ENCODE measurements around the gene NEDD8.

The NEDD8 gene

DNA sequence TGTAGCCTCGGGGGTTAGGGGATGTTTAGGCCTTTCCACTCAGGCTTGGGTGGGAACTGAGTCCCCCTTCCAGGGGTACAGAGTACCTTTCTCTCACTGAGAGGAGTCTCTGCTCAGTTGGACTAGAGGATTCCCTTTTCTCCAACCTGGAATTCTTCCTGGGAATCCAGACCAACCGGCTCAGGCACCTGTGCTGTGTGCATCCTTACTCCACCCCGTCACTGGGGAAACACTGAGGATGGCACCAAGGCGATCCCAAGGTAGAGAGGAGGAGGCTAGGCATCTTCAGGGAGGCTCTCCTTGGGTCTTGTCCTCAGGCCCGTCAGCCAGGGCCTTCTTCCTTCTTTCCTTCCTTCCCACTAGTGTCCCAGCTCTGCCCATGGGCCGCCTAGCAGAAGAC lies 31.7 kb upstream of the NEDD8 start:
- DNase-seq (ENCODE audit: low spot score): no peak

DNA sequence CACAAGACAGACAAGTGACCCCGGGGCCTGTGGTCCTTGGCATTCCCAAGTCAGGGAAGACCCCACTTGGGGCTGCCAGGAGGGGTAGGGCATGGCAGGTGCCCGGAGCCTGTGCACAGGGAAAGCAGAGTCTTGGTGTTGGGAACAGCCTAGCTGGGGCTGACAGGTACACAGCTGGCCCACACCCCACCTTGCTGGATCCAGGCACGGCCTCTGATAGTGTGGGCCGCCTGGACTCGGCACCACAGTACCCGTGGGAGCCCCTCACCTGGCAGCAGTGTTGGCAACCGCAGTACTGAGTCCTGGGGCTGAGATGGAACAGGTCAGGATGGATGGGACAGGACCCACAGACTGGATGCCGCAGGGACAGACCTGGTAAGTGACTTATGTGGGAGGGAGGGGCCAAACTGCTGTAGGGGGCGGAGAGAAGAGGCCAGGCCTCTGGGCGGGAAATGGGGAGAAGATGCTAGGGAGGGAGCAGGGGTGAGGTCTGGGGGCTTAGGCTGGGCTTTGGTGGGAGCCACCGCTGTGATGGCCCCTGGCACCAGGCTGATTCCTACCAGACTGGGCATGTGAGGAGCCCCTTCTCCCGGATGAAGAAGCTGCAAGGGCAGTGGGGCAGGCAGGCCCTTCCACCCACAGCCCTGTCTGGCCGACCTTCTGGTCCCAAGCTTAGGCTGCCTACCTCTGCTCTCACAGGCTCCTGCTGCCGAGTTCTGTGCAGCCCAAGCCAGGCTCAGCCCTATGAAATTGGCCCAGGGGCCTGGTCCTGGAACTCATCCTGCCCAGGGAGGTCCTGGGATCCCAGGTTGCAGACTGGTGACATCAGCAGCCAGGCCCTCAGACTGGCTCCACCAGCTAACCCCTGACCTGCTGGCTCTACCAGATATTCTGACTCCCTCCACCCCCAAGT lies 30.9 kb upstream of the NEDD8 start, which contains the start of gene TGM1:
Gene TGM1, minus strand, starts transcription at position 357 of the 913 bp plus-strand sequence. CDS start 825 bp downstream, outside the sequence.
- DNase-seq (ENCODE audit: low spot score): no peak

DNA sequence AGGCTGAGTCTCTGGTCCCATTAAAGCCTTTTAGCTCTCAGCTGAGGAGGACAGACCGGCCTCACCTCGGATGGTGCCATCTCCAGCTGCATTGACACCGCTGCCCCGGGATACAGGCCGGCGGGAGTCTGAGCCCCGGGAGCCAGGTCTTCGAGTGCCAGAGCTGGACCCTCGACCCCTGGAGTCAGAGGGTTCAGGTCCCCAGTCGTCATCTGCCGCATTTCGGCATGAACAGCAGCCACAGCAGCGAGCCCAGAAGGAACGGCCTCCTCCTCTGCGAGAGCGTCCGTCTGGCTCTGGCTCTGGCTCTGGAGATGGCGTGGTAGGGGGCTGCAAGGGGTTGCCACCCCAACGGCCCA lies 29.8 kb upstream of the NEDD8 start:
- no peak for DNase-seq (ENCODE audit: low spot score)

DNA sequence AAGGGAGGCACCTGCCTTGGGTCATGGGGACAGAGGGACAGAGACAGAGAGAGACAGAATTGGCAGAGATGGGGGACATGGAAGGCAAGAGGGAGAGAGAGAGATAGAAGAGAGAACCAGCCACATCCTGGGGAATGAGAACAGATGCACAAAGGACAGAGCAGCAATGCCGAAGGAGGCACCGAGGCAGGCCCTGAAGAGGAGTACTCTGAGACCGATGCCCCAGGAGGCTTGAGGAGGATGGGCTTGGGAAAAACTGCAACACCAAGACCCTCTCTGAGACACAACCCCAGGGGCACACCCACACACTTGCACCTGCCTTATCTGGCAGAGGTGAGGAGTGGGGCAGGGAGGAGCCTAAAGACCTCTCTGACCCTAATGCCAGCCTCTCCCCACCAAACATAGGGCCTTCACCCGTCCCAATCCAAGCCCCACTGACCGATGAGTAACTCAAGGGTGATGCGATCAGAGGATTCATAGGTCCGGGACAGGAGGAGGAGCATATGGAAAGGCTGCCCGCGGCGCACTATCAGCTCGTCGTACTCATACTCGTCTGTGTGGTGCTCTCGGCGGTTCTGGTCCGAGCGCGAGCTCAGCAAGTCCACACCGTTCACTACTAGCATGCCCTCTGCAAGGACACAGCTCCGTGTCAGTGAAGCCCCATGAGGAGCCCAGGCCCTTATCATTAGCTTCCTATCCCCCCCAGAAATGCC lies 29.2 kb upstream of the NEDD8 start:
- DNase-seq (ENCODE audit: low spot score): no peak

DNA sequence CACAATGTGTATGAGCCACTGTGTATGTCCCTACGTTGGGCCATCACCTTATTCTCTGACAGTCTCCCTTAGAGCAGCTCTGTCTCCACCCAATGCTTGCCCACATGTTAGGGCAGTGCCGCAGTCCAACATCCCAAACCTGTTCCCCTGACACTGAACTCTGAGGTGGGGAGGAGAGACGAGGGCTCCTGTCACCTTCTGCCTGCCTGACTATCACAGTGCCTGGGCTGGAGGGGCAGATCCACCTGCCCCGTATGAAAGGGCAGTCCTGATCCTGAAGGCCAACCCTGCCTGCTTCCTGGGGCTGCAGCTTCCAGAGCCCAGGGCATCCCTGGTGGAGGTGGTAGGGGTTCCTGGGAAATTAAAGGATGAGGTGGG lies 28.6 kb upstream of the NEDD8 start:
- DNase-seq (ENCODE audit: low spot score): no peak

DNA sequence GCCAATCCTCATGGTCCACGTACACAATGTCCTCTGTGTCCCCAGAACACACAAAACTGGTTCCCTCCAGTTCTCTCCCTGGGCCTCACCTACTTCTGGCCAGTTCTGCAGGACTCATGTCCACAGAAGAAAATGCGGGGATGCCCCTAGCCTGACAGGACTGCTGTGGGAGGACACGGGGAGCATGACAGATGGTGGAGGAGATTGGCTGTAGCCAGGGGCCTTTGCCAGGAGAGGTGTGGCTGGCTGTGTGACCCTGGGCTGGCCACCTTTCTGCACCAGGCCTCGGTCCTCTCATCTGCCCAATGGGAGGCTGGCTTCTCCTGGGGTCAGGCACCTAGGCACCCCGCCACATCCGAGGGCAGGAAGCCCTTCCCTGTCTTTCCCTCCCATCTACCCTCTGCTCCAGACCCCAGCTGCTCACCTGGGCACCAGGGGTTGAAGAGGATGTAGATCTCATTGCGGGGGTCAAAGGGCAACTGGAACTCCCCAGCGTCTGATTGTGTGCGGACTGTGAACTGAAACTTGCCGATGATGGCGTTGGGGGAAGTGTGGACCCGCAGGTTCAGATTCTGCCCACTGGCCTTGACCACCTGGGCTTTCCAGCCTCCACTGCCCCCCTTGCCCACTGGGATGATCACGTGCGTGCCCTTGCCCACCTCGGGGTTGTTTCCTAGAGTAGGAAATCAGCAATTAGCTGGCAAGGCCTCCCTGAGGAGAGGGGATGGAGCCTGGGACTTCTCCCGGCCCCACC lies 28.0 kb upstream of the NEDD8 start:
- DNase-seq (ENCODE audit: low spot score): no peak

DNA sequence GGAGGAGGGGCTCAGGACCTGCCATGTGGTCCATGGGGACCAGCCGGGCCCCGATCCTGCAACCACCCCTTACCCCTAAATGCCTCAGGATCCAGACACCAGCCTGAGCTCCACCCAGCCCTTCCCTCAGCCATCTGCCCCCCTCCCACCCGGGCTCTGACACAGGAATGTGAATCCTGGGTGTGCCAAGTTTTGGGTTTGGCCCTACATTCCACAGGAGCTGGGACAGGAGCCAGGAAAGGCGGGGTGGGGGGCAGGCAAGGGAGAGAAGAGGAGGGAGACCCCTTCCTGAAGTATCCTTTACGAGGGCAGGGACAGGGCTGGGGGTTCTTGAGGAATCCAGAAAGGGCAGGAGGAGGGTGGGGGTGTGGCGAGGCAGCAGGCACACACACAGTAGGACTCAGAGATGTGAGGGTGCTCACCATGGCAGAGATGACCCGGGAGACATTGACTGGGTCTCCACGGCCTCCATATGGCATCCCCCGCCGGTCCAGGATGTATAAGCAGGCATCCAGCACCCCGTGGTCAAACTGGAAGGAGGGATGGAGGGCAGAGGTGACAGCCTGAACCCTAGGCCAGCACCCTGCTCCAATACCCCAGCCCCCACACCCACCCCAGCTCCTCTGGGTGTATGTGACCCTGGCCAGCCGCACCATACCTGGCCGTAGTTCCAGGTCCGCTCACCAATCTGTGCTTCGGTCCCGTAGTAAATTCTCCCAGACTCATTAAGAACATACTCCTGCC lies 27.3 kb upstream of the NEDD8 start:
- DNase-seq (ENCODE audit: low spot score): peak; percentile 40

DNA sequence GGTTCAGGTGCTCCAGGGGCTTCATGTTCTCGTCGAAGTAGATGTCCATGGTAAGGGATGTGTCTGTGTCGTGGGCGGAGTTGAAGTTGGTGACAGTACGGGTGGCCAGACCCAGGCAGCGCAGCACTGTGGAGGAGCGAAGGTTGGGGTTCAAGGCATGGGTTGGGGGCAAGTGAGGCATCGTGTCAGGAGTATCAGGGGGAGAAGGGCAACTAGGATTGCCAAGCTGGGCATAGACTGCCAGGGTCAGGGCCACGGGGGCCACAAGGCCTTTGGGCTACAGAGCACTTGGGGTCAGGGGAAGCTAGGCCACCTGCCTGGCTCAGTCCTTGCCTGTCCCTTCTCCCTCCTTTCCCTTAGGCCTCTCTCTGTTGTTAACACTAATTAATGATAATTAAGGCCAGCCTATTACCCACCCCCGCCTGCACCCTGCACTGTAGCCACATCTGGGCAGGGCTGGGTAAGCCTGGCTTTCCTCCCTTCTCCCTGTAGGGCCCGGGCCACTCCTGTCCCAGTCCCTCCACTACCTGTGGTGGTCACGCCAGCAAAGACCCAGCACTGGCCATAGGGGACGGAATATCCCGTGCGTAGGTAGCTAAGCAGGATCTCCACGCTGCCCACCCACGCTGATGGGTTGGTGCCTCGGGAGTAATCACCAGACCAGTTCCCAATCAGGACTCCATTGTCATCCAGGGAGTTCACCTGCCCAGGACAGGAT lies 26.5 kb upstream of the NEDD8 start:
- DNase-seq (ENCODE audit: low spot score): no peak

DNA sequence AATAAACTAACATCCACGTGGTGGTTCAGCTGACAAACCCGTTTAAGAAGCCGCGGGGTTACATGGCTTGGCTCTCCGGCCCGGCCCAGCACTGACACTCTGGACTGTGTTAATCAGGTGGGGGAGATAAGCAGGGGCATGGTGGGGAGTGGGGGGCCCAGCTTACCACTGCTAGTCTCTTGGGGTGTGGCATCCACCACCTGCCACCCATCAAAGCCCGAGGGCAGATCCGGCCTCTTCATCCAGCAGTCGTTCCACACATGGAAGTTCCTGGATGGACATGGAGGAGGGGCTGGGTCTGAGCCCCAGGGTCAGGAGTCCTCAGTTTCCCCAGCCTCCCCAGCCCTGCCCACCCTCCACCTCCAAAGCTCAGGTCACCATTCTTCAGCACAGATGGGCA lies 26.0 kb upstream of the NEDD8 start:
- no peak for DNase-seq (ENCODE audit: low spot score)

DNA sequence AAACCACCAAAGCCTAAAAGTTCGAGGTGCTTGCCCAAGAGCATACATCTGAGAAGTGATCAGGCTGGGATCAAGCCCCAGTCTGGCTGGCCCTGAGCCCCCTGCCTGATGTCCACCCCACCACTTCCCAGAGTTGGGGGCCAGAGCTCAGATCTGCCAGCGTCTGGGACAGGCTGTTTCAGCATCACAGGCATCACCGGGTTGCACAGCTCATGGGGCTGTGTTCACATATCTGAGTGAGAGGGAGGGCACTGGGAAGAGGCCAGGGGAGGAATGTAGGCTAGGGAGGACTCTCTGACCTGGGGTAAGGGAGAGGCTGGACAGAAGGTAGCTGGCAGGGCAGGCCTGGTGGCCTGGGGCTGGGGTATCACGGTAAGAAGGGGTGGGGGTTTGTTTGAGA lies 24.8 kb upstream of the NEDD8 start:
- no peak for DNase-seq (ENCODE audit: low spot score)

DNA sequence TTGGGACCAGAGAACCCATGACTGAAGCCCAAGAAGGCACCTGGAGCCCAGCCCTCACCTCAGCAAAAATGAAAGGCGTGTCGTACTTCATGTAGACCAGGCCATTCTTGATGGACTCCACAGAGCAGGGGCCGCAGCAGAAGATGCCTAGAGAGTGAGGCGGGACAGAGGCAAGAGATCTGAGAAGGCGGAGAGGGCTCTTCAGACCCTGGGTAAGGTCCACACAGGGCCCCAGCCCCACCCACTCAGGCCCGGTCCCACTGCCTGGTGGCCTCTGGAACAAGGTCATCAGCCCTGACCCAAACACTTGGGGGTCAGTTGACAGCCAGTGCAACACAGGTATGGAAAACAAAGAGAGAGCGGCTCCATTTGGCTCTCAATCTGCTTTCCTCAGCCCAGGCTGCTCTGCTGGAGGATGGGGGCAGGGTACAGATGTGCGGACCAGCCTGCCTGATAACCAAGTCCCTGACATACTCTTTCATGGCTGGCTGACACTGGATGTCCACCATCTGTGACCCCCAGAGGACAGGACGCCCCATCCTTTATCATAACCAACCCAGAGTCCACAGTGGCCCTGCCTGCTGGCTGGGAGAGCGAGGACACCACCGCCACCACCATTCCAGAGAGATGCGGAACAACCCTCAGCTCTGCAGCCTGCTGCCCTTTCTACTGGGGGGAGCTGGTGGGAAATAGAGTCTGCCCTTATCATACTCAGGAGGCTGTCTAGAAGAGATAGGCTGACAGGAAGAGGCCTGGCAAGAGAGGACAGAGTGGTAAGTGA lies 24.0 kb upstream of the NEDD8 start:
- DNase-seq (ENCODE audit: low spot score): no peak

DNA sequence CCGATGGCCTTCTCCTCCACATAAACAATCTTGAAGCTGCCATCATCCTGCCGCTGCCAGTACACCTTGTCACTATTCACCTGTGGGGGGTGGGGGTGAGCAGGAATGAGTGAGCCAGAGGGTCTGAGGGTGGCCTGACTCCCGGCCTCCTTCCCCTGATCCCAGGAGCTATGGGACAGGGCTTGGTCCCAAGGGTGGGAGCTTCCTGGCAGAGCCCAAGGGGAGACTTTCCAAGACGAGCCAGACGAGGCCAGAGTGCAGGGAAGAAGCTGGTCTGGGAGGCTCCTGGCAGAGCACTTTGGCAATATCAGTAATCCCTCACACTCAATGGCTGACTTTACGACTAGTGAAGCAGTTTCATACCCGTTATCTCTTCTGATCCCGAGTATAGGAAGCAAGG lies 23.3 kb upstream of the NEDD8 start:
- no peak for DNase-seq (ENCODE audit: low spot score)

DNA sequence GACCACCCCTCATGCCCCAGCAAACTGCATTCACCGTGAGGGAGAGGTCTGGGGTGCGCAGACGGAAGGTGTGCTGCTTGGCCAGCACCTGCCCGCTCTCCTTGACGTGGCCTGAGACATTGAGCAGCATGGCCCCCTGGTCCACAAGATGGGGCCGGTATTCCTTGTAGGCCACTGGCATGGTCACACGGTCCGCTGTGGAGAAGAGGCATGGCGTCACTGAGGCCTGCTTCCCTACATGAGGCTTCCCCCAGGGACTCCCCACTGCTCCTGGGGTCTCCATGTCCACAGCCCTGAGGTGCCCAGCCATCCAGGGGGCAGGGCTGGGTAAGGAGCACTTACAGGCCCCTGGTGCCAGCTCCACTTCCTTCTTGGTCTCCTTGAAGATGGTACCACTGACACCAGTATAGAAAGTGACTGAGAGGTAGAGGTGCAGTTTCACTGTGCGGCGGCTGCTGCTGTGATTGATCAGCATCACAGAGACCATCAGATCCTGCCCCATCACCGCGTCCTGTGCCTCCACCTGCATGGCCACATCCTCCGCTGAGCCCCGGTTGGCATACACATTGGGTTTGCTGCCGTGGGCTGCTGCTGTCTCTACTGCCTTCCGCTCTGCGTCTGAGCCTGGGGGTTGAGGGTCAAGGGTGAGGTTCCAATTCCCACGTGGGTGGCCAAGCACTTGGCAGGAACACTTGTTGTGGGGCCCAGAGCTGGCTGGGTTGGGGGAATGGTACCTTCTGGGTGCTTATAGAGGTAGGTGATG lies 22.6 kb upstream of the NEDD8 start:
- no peak for DNase-seq (ENCODE audit: low spot score)

DNA sequence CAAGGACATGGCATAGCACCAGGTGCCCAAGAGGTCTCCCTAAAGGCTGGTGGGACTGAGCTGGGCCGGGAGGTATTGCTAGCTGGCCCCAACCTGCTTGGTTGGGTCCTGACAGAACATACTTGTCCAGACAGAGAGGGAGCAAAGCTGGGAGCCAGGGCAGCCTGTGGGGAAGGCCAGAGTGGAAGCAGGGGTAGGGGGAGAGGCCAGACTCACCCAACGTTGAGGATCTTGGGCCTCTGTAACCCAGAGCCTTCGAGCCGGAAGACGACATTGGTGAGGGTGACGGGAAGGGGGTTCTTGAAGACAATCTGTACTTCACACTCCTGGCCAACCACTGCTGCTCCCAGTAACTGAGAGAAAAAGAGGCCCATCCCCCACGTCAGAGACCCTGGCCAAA lies 21.8 kb upstream of the NEDD8 start:
- DNase-seq (ENCODE audit: low spot score): no peak

DNA sequence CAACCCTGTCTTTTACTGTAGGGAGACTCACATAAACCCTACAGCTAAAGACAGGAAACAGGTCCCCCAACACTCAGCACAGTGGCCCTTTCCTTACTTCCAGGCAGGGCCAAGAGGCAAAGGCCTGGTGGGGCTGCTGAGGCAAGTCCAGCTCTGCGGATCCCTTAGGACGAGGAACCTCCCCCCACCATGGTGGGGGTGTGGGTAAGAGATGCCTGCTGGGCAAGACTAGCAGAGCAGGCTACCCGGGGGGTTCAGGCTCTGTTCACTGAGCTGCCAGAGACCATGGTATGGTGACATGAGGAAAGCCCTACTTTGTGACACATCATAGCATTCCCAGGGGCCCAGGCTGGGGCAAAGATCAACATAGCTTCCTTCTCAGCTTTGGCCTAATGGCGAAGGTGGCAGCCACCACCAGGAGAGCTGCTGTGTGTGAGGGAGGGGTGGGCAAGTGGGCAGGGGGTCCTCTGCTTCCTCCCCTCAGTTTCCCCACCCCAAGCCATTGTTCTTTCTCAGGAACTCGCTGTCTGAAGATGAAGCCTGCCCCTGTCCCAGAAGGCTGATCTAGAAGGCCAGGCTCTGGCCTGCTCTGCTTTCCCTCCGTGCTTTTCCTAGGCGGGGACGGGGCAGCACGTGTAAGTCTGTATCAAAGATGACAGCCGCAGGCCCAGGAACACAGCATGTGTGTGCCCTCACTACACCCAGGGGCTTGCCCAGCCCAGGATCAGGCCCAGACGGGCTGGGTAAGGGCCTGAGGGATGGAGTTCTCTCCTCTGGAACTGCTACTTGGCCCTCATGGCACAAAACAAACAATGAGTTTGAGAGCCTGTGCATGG lies 20.3 kb upstream of the NEDD8 start:
- no peak for DNase-seq (ENCODE audit: low spot score)

DNA sequence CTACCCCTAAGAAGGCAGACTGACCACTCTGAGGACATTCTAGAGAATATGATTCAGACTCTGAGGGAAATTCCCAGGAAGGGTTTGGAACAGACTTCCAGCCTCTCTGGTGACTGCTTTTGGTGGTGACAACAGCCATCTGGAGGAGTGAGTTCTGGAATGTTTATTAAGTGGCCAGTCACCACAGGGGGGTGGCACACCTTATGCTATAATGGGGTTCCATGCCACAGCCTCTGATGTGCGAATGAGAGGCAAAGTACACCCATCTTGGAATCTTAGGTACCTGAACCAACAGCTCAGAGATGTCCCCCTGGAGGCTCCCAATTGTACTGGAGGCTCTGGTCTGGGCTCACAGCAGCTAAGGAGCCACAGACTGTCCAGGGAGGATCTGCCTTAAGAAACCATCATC lies 19.7 kb upstream of the NEDD8 start:
- DNase-seq (ENCODE audit: low spot score): no peak

DNA sequence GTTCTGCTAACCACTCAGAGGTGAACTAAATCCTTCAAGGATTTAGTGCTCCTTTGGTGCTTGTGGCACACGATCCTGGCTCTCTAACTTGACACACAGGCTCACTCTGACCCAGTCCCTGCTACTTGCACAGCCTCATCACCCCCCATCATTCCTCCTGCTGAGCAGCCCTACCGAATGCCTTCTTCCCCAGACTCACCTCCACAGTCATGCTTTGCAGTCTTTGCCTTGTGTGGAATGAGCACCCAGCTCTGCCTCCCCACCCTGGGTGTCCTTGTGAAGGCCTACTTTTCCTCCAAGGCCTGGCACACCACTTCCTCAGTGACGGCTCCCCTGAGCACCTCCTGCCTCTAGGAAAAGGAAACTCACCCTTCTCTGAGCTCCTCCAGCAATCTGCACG lies 18.2 kb upstream of the NEDD8 start:
- no peak for DNase-seq (ENCODE audit: low spot score)

DNA sequence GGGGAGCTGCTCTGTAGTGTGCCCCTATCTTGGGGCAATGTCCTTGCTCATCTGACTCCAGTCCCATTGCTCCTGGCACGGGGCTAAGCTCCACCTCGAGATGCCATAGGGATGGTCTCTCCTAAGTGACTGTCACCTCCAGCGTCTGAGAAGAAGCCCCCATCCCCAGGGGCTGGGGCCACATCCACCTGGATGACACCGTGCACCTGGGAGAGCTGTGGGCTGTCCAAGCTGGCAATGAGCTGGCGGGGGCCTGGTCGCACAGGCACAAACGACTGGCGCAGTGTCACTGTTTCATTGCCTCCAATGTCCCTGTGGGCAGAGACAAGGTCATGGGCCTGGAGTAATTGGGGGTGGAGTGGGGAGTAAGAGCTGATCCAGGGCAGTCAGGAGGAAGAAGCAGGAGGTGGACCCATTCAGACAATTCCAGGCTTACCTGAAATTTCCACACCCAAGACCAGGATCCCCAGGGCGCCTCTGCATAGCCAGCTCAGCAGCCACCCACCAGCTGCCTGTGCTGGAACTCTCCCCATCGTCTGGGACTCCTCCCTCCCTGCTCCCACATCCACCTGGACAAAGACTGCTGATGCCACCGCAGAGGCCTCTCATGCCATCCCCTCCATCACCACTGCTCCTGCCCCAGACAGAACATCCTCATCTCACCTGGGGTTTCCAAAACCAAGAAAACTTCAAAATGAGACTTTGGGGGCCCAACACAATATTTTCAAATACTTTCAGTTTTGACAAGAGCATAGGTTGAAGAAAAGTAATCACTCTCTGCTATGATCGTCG lies 17.3 kb upstream of the NEDD8 start:
- no peak for DNase-seq (ENCODE audit: low spot score)
